Tibial nerve (tissue), 4 donors: ENCODE results near the gene BTBD9. TPM values are rescaled to one million over a fixed set of nuclear protein-coding genes. Genes with fewer than 3 reads are reported as not detected.

Experiments used
- DNase-seq, 2 donors: peaks; one replicate each; pipeline ENCODE4 v3.0.0-alpha.2; 2019; ENCODE audit warnings: low spot score in 2 of 2
- H3K27ac ChIP-seq, 4 donors: fragments of 200-600 bp; sonication (generic) in 3 of 4; one replicate each; pipeline ENCODE4 v1.5.1; 2017 to 2019; ENCODE audit warnings: mild to moderate bottlenecking in 1 of 4
- H3K27me3 ChIP-seq, 2 donors: fragments of 200-600 bp; sonication (generic) in 1 of 2; one replicate each; pipeline versions ENCODE4 v1.5.1 to v1.6.0; 2017 to 2019
- H3K36me3 ChIP-seq, 3 donors: fragments of 200-600 bp; sonication (generic); one replicate each; pipeline ENCODE4 v1.5.1; 2018 to 2019
- H3K4me1 ChIP-seq, 4 donors: fragments of 200-600 bp; sonication (generic) in 3 of 4; one replicate each; pipeline ENCODE4 v1.5.1; 2017 to 2019
- H3K4me3 ChIP-seq, 4 donors: fragments of 200-600 bp; sonication (generic) in 3 of 4; one replicate each; pipeline ENCODE4 v1.5.1; 2017 to 2019; ENCODE audit warnings: mild to moderate bottlenecking in 1 of 4, moderate library complexity in 1 of 4
- H3K9me3 ChIP-seq, 4 donors: fragments of 200-600 bp; sonication (generic) in 3 of 4; one replicate each; pipeline ENCODE4 v1.5.1; 2017 to 2019
- EP300 ChIP-seq, 2 donors: sonication (generic); formaldehyde crosslinking; IDR thresholded peaks; one replicate each; pipeline ENCODE4 v1.6.1; 2017; ENCODE audit warnings: antibody characterized with exemption in 2 of 2, mild to moderate bottlenecking in 1 of 2
- POLR2A ChIP-seq, 2 donors: fragments of 450-650 bp; IDR thresholded peaks; one replicate each; pipeline ENCODE4 v1.6.1; 2017; ENCODE audit warnings: antibody characterized with exemption in 2 of 2, mild to moderate bottlenecking in 2 of 2, moderate library complexity in 2 of 2
- WGBS, 2 donors: methylation state at CpG; one replicate each; pipeline ENCODE4 v1.1.5; 2018; 5-methylcytosine and 5-hydroxymethylcytosine counted together
- total RNA-seq, 4 donors: library from RNA; depleted of rRNA; stranded (reverse); fragments of >200 nt; gene quantifications; one replicate each; pipeline ENCODE4 v1.1.0, GENCODE V29; 2016
- TF ChIP-seq, protein P1 (sequence below), 5 experiments: fragments of 200-600 bp in 3 of 5; fragments of 450-650 bp in 2 of 5; sonication (generic) in 3 of 5; IDR thresholded peaks; one replicate each; pipeline ENCODE4 v1.5.1; 2016 to 2019; ENCODE audit warnings: antibody characterized with exemption in 5 of 5, mild to moderate bottlenecking in 3 of 5, moderate library complexity in 2 of 5

Gene BTBD9
- total RNA-seq, 4 donors from 2014 or later = 7.5 to 23.9 (median 10.7) TPM

DNA sequence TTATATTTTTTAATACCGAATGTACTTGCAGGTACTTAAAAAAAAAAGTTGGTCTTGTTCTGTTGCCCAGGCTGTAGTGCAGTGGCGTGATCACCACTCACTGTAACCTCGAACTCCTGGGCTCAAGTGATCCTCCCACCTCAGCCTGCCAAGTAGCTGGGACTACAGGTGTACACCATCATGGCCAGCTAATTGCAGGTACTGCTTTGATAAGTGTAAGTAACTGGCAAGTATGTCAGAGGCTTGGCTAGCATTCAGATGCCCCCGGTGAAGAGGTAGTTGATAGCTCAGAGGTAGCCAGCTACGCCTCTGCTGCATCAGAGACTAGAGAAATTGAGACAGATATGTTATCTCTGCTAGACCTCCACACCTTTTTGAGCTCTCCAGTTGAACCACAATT, 40.5 kb downstream of the BTBD9 start:
- Histone ChIP-seq H3K36me3 (peaks cover 0 to 8% (median 0%) of the 10 kb centered on the region in 3 donors), H3K4me1 (no peaks in the 10 kb centered on the region), H3K27me3 (no peaks in the 10 kb centered on the region), H3K9me3 (no peaks in the 10 kb centered on the region), H3K4me3 (no peak overlapping the region), H3K27ac (no peak overlapping the region)
- 95 to 97% methylated on average over 5 of the region's 5 CpGs for whole genome bisulfite sequencing, 2 donors
- DNase-seq = no peak
- TF ChIP-seq POLR2A (IDR thresholded peaks at IDR 0.05) = no peak
- no peak for TF ChIP-seq EP300 (IDR thresholded peaks at IDR 0.05)

GRCh38 chr6:38593998-38594665, 45.6 kb downstream of the BTBD9 start:
- H3K27ac ChIP-seq = no peak overlapping the region
- no peaks in the 10 kb centered on the region for H3K4me1 ChIP-seq
- DNase-seq = no peak
- TF ChIP-seq, protein P1, sequence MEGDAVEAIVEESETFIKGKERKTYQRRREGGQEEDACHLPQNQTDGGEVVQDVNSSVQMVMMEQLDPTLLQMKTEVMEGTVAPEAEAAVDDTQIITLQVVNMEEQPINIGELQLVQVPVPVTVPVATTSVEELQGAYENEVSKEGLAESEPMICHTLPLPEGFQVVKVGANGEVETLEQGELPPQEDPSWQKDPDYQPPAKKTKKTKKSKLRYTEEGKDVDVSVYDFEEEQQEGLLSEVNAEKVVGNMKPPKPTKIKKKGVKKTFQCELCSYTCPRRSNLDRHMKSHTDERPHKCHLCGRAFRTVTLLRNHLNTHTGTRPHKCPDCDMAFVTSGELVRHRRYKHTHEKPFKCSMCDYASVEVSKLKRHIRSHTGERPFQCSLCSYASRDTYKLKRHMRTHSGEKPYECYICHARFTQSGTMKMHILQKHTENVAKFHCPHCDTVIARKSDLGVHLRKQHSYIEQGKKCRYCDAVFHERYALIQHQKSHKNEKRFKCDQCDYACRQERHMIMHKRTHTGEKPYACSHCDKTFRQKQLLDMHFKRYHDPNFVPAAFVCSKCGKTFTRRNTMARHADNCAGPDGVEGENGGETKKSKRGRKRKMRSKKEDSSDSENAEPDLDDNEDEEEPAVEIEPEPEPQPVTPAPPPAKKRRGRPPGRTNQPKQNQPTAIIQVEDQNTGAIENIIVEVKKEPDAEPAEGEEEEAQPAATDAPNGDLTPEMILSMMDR (IDR thresholded peaks at IDR 0.05) = no peak
- TF ChIP-seq EP300 (IDR thresholded peaks at IDR 0.05) (no peak), POLR2A (IDR thresholded peaks at IDR 0.05) (no peak)
- H3K36me3 ChIP-seq = peaks cover 0 to 37% (median 0%) of the 10 kb centered on the region in 3 donors
- no peaks in the 10 kb centered on the region for H3K27me3 ChIP-seq
- H3K9me3 ChIP-seq = no peaks in the 10 kb centered on the region
- H3K4me3 ChIP-seq = no peak overlapping the region
- WGBS, 2 donors = 85 to 92% methylated on average over 3 of the region's 3 CpGs

DNA sequence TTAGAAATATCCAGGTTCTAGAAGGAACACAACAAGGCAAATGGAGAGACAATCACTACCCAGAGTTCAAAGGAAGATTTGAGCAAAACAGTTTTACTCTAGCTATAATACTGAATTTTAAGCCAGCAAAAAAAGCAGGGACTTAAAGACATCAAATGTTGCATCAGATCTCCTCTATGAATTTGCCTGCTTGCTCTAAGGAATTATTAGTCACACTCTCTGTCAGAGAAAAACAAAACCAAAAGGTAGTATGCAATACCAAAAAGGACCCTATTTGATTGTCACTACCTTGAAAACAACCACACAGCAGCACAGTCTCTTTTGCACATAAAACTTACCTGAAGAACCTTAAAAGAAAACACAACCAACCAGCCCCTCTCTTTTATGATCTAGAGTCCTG, 46.3 kb downstream of the BTBD9 start:
- no peak for DNase-seq
- Histone ChIP-seq H3K27me3 (no peaks in the 10 kb centered on the region), H3K27ac (no peak overlapping the region), H3K4me1 (no peaks in the 10 kb centered on the region), H3K9me3 (no peaks in the 10 kb centered on the region), H3K36me3 (peaks cover 0 to 37% (median 0%) of the 10 kb centered on the region in 3 donors), H3K4me3 (no peak overlapping the region)
- TF ChIP-seq POLR2A (IDR thresholded peaks at IDR 0.05) = no peak
- TF ChIP-seq EP300 (IDR thresholded peaks at IDR 0.05) = no peak
- TF ChIP-seq, protein P1 (IDR thresholded peaks at IDR 0.05) = no peak

GRCh38 chr6:38591439-38591838, 48.3 kb downstream of the BTBD9 start:
- Histone ChIP-seq H3K36me3 (peaks cover 0 to 47% (median 0%) of the 10 kb centered on the region in 3 donors), H3K27me3 (no peaks in the 10 kb centered on the region), H3K27ac (no peak overlapping the region), H3K4me1 (no peaks in the 10 kb centered on the region), H3K9me3 (no peaks in the 10 kb centered on the region), H3K4me3 (no peak overlapping the region)
- 89 to 92% methylated on average over 1 of the region's 1 CpG for WGBS, 2 donors
- no peak for DNase-seq
- TF ChIP-seq POLR2A (IDR thresholded peaks at IDR 0.05) (no peak), EP300 (IDR thresholded peaks at IDR 0.05) (no peak)
- TF ChIP-seq, protein P1 (IDR thresholded peaks at IDR 0.05) = no peak

DNA sequence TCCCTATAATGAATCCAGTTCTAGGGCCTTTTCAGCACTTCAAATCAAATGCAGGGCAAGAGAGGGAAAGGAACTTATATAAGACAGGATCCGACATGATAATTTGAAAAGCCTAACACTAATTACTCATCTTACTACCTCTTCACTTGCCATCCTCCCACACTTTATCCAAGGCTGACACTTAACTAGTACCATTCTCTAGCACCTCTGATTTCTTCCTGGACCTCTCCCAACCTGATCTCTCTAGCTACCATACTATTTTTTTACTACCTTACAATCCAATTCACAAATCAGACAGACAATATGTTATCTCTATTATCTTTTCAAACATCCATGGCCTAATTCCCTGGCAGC, 50.4 kb downstream of the BTBD9 start:
- Histone ChIP-seq H3K4me3 (no peak overlapping the region), H3K27ac (no peak overlapping the region), H3K4me1 (no peaks in the 10 kb centered on the region), H3K36me3 (peaks cover 0 to 52% (median 0%) of the 10 kb centered on the region in 3 donors), H3K27me3 (no peaks in the 10 kb centered on the region), H3K9me3 (no peaks in the 10 kb centered on the region)
- no peak for DNase-seq
- TF ChIP-seq, protein P1 (IDR thresholded peaks at IDR 0.05) = no peak
- TF ChIP-seq EP300 (IDR thresholded peaks at IDR 0.05) = no peak
- WGBS, 2 donors = 90 to 100% methylated on average over 1 of the region's 1 CpG
